ENCODE measurements around the gene DPEP2. TPM values are rescaled to one million over a fixed set of nuclear protein-coding genes. Genes with fewer than 3 reads are reported as not detected.
"Not testable (repeated sequence)": the region's sequence is repeated elsewhere in the genome, so short reads cannot be mapped to it uniquely, and the experiment has no call there.

Gene DPEP2
- polyA plus RNA-seq, 4 donors: 0.54 to 1.2 (median 0.94) TPM

- no peak for DNase-seq (ENCODE audit: low read depth in 4 of 4, low spot score in 3 of 4)
Measured at GRCh38 chr16:67977005-67977404, 22.3 kb downstream of the DPEP2 start.

GRCh38 chr16:67976205-67976604 is 23.1 kb downstream of the DPEP2 start:
- no peak for DNase-seq (ENCODE audit: low read depth in 4 of 4, low spot score in 3 of 4)

- no peak for DNase-seq (ENCODE audit: low read depth in 4 of 4, low spot score in 3 of 4)
Measured at GRCh38 chr16:67975321-67976105, 23.8 kb downstream of the DPEP2 start.

GRCh38 chr16:67972285-67972684 is 27.0 kb downstream of the DPEP2 start:
- DNase-seq (ENCODE audit: low read depth in 4 of 4, low spot score in 3 of 4): not testable (repeated sequence)

GRCh38 chr16:67971111-67971510 is 28.2 kb downstream of the DPEP2 start:
- DNase-seq (ENCODE audit: low read depth in 4 of 4, low spot score in 3 of 4): no peak

GRCh38 chr16:67969254-67970039 is 29.8 kb downstream of the DPEP2 start:
- no peak for DNase-seq (ENCODE audit: low read depth in 4 of 4, low spot score in 3 of 4)

GRCh38 chr16:67968400-67969253 is 30.7 kb downstream of the DPEP2 start, which contains the start of gene SLC12A4:
TSS of gene SLC12A4 (minus strand) at chr16:67968637. CDS start at chr16:67968553, 84 bp downstream.
- peak; percentile 69 to 86 (median 80) for DNase-seq (ENCODE audit: low read depth in 4 of 4, low spot score in 3 of 4)

GRCh38 chr16:67967958-67968399 is 31.3 kb downstream of the DPEP2 start:
- no peak for DNase-seq (ENCODE audit: low read depth in 4 of 4, low spot score in 3 of 4)

- no peak for DNase-seq (ENCODE audit: low read depth in 4 of 4, low spot score in 3 of 4)
Measured at GRCh38 chr16:67967183-67967957, 31.9 kb downstream of the DPEP2 start.

GRCh38 chr16:67966549-67967182 is 32.6 kb downstream of the DPEP2 start:
- no peak for DNase-seq (ENCODE audit: low read depth in 4 of 4, low spot score in 3 of 4)

GRCh38 chr16:67965668-67966548 is 33.4 kb downstream of the DPEP2 start:
- no peak for DNase-seq (ENCODE audit: low read depth in 4 of 4, low spot score in 3 of 4)

GRCh38 chr16:67964477-67965131 is 34.7 kb downstream of the DPEP2 start:
- DNase-seq (ENCODE audit: low read depth in 4 of 4, low spot score in 3 of 4): no peak

- DNase-seq (ENCODE audit: low read depth in 4 of 4, low spot score in 3 of 4): no peak
Measured at GRCh38 chr16:67963662-67964321, 35.5 kb downstream of the DPEP2 start.

- no peak for DNase-seq (ENCODE audit: low read depth in 4 of 4, low spot score in 3 of 4)
Measured at GRCh38 chr16:67963292-67963661, 36.0 kb downstream of the DPEP2 start.

- DNase-seq (ENCODE audit: low read depth in 4 of 4, low spot score in 3 of 4): no peak
Measured at GRCh38 chr16:67962135-67962534, 37.1 kb downstream of the DPEP2 start.

- no peak for DNase-seq (ENCODE audit: low read depth in 4 of 4, low spot score in 3 of 4)
Measured at GRCh38 chr16:67961551-67961957, 37.7 kb downstream of the DPEP2 start.

- no peak for DNase-seq (ENCODE audit: low read depth in 4 of 4, low spot score in 3 of 4)
Measured at GRCh38 chr16:67959536-67960329, 39.6 kb downstream of the DPEP2 start.
